HG02642 (cell line): Measurements from ENCODE around the gene SPTSSA.
"Not testable (repeated sequence)": the region's sequence is repeated elsewhere in the genome, so short reads cannot be mapped to it uniquely, and the experiment has no call there.

Source experiments
- ATAC-seq: cut with Tn5 transposase; IDR thresholded peaks from one replicate; pipeline ENCODE4 v1.9.1; 2021; ENCODE audit warnings: mild to moderate bottlenecking; ENCODE audit not compliant: unreplicated experiment, poor library complexity

SPTSSA gene

GRCh38 chr14:34436118-34436905 is 25.7 kb downstream of the SPTSSA start:
- no peak for ATAC-seq

- ATAC-seq = no peak
These were observed 28.1 kb downstream of the SPTSSA start for GRCh38 chr14:34433957-34434356.

GRCh38 chr14:34428102-34428466 is 34.0 kb downstream of the SPTSSA start:
- ATAC-seq = not testable (repeated sequence)

- ATAC-seq = no peak
These were observed 35.4 kb downstream of the SPTSSA start for GRCh38 chr14:34426313-34427295.

- no peak for ATAC-seq
These were observed 36.8 kb downstream of the SPTSSA start for GRCh38 chr14:34425095-34425851.

GRCh38 chr14:34424488-34424887 is 37.6 kb downstream of the SPTSSA start:
- no peak for ATAC-seq

- ATAC-seq = no peak
These were observed 38.6 kb downstream of the SPTSSA start for GRCh38 chr14:34423445-34423844.

- ATAC-seq = no peak
These were observed 41.4 kb downstream of the SPTSSA start for GRCh38 chr14:34420547-34421150.

- no peak for ATAC-seq
These were observed 52.3 kb downstream of the SPTSSA start for GRCh38 chr14:34409721-34410120.

GRCh38 chr14:34407951-34408350 is 54.1 kb downstream of the SPTSSA start:
- ATAC-seq = no peak

- ATAC-seq = no peak
These were observed 57.6 kb downstream of the SPTSSA start for GRCh38 chr14:34404416-34404815.

- ATAC-seq = no peak
These were observed 58.4 kb downstream of the SPTSSA start for GRCh38 chr14:34403646-34404045.

- ATAC-seq = no peak
These were observed 64.0 kb downstream of the SPTSSA start for GRCh38 chr14:34398024-34398423.

GRCh38 chr14:34387974-34388516 is 74.0 kb downstream of the SPTSSA start:
- ATAC-seq = no peak

GRCh38 chr14:34386865-34387485 is 75.1 kb downstream of the SPTSSA start:
- no peak for ATAC-seq

GRCh38 chr14:34385881-34386280 is 76.2 kb downstream of the SPTSSA start:
- ATAC-seq = not testable (repeated sequence)

- no peak for ATAC-seq
These were observed 78.2 kb downstream of the SPTSSA start for GRCh38 chr14:34383839-34384238.
